ENCODE measurements around the gene FAM13A. TPM values are rescaled to one million over a fixed set of nuclear protein-coding genes. Genes with fewer than 3 reads are reported as not detected.

FAM13A gene
- total RNA-seq, 4 donors from 2014 or later = 5.2 to 19.1 (median 8.2) TPM

GRCh38 chr4:88818631-88819470 lies 238.1 kb downstream of the FAM13A start:
- H3K4me3 ChIP-seq = no peak overlapping the region
- intact Hi-C loops (cut with DNase I) = no loop called here
- peaks cover 0 to 55% (median 10%) of the 10 kb centered on the region in 3 donors for H3K4me1 ChIP-seq
- H3K27ac ChIP-seq = peak overlapping the region in 2 of 4 donors; percentile 18 to 88
- no peak for TF ChIP-seq POLR2A (IDR thresholded peaks at IDR 0.05)
- TF ChIP-seq CTCF (IDR thresholded peaks at IDR 0.05) = peak in 5 of 6 experiments; percentile 36 to 70 (median 63)
- 26 to 33% methylated on average over 5 of the region's 5 CpGs for WGBS, 2 donors
- no peaks in the 10 kb centered on the region for H3K36me3 ChIP-seq
- H3K27me3 ChIP-seq = no peaks in the 10 kb centered on the region
- DNase-seq = no peak
- no peaks in the 10 kb centered on the region for H3K9me3 ChIP-seq

- Histone ChIP-seq H3K27ac (no peak overlapping the region), H3K27me3 (no peaks in the 10 kb centered on the region), H3K36me3 (no peaks in the 10 kb centered on the region), H3K4me1 (peaks cover 0 to 49% (median 10%) of the 10 kb centered on the region in 3 donors), H3K4me3 (no peak overlapping the region), H3K9me3 (no peaks in the 10 kb centered on the region)
- no peak for DNase-seq
- intact Hi-C loops (cut with DNase I) = no loop called here
- TF ChIP-seq CTCF (IDR thresholded peaks at IDR 0.05) (no peak), POLR2A (IDR thresholded peaks at IDR 0.05) (no peak)
- 67 to 93% methylated on average over 2 of the region's 2 CpGs for WGBS, 2 donors
Measured at GRCh38 chr4:88817740-88818139, 239.2 kb downstream of the FAM13A start.

GRCh38 chr4:88816360-88816759 lies 240.6 kb downstream of the FAM13A start:
- DNase-seq = no peak
- Histone ChIP-seq H3K4me3 (no peak overlapping the region), H3K4me1 (peaks cover 0 to 35% (median 5%) of the 10 kb centered on the region in 3 donors), H3K36me3 (no peaks in the 10 kb centered on the region), H3K27ac (no peak overlapping the region), H3K27me3 (no peaks in the 10 kb centered on the region), H3K9me3 (no peaks in the 10 kb centered on the region)
- TF ChIP-seq POLR2A (IDR thresholded peaks at IDR 0.05) = no peak
- 49 to 69% methylated on average over 4 of the region's 4 CpGs for WGBS, 2 donors
- intact Hi-C loops (cut with DNase I) = no loop called here

- Histone ChIP-seq H3K27me3 (no peaks in the 10 kb centered on the region), H3K36me3 (no peaks in the 10 kb centered on the region), H3K4me1 (peaks cover 0 to 14% (median 5%) of the 10 kb centered on the region in 3 donors), H3K4me3 (no peak overlapping the region), H3K9me3 (no peaks in the 10 kb centered on the region), H3K27ac (no peak overlapping the region)
- no peak for TF ChIP-seq POLR2A (IDR thresholded peaks at IDR 0.05)
- no peak for TF ChIP-seq CTCF (IDR thresholded peaks at IDR 0.05)
- intact Hi-C loops (cut with DNase I) = no loop called here
- WGBS, 2 donors = 93% methylated on average over 6 of the region's 6 CpGs
- DNase-seq = no peak
Measured at GRCh38 chr4:88814043-88814617, 242.9 kb downstream of the FAM13A start.

- H3K27ac ChIP-seq = no peak overlapping the region
- intact Hi-C loops (cut with DNase I) = no loop called here
- TF ChIP-seq CTCF (IDR thresholded peaks at IDR 0.05) = no peak
- WGBS, 2 donors = 86 to 90% methylated on average over 4 of the region's 4 CpGs
- H3K4me3 ChIP-seq = no peak overlapping the region
- peaks cover 0 to 3% (median under 1%) of the 10 kb centered on the region in 3 donors for H3K4me1 ChIP-seq
- H3K36me3 ChIP-seq = no peaks in the 10 kb centered on the region
- no peaks in the 10 kb centered on the region for H3K9me3 ChIP-seq
- no peak for DNase-seq
- no peaks in the 10 kb centered on the region for H3K27me3 ChIP-seq
Measured at GRCh38 chr4:88813013-88813412, 244.0 kb downstream of the FAM13A start.

Measured in esophagus squamous epithelium (tissue), 5 donors.